HG02884 (cell line): ENCODE data around the gene ABHD16B.
"Not testable (repeated sequence)": the region's sequence is repeated elsewhere in the genome, so short reads cannot be mapped to it uniquely, and the experiment has no call there.

ENCODE experiments used
- ATAC-seq: cut with Tn5 transposase; IDR thresholded peaks from one replicate; pipeline ENCODE4 v1.9.1; 2021; ENCODE audit warnings: mild to moderate bottlenecking, moderate library complexity; ENCODE audit not compliant: unreplicated experiment

The ABHD16B gene

DNA sequence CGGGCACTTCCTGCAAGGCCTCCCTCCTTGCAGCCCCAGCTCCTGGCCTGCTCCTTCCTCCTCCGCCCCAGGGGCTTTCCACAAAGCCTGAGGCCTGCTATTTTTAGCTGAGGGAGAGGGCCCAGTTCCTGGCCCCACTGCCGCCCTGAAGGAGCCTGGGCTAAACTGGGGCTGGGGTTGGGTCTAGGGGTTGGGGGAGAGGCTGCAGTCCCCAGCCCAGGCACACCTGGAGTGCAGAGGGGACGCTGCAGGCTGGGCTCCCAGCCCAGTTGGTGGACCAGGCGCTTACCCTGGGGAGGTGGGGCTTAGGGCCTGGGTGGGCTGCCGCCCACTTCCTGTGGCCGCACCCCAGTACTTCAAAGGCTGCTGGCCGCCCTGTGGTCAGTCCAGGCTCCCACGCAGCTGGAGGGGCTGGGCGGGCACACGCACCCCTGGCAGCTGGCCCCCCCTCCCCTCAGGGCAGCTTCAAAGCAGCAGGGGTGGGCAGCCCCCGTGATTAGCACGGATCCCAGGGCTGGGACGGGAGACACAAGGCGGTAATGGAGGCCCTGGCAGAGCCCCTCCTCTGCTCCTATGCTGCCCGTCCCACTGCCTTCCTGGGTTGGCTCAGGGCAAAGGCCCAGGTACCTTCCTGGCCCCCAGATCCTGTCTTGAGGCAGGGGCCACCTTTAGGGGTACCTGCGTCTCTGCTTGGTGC is 7.1 kb upstream of the ABHD16B start:
- ATAC-seq: no peak

GRCh38 chr20:63854766-63855362 is 6.4 kb upstream of the ABHD16B start:
- ATAC-seq: no peak

DNA sequence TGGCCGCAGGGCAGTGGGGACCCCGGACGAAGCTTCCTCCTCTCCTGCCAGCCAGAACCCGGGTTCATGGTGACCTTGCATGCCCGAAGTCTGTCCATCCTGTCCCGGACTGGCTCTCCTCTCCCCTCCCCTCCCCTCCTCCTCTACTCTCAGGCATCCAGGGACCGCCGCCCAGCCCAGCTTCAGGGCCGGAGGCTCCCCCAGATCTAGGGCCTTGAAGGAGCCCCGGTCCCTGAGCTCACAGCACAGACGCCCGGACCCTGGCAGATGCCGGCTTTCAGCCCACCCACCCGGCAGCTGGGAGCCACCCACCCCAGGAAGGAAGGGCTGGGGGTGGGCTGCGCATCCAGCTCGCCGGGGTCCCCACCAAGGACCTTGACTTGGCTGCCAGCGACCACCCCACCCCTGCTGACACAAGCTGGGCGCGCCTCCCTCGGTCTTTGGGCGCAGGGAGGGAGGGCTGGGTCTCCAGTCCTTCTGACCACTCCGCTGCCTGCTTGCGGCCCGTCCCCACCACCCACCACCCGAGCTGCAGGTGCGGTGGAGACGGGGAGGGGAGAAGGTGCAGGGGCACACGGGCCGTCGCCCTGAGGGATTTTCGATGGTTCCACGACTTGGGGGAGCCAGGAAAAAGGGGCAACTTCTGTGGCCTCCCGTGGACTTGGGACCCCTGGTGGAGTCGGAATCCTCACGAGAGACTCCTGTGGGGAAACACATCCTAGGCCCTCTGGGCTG is 5.8 kb upstream of the ABHD16B start:
- no peak for ATAC-seq

GRCh38 chr20:63856098-63856511 is 5.2 kb upstream of the ABHD16B start:
- no peak for ATAC-seq

- no peak for ATAC-seq
Observed at GRCh38 chr20:63857764-63858392, 3.4 kb upstream of the ABHD16B start.

DNA sequence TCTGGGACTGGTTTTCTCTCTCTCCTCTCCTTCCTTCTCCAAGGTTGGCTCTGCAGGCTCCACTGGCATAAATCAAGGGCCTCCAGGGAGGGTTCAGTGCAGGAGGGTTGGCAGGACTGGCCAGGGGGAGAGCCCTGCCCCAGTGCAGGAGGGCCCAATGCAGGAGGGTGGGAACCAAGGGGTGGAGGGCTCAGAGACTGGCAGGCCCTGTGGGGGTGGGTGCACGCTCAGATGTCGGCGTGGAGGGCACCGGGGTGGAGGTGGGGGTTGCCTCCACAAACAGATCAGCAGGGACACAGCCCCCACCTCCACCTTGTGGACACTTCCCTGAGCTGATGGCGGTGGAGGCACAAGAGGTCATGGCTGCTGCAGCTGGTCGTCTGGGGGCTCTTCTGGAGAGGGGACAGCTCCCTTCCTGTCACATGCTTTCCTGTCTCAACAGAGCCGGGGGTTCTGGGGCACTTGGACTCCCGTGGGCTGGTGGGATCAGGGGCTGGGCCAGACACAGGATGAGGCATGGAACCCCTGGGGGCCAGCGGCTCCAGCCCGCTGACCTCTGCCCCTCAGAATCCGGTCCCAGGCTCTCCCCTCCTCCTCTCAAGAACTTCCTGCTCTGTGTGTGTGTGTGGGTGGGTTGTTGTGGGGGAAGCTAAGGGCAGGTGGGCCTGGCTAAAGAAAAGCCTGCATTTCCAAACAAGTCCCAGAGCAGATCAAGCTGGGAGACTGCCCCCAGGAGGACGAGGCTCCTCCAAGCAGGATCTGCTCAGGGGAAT is 2.7 kb upstream of the ABHD16B start:
- no peak for ATAC-seq

- ATAC-seq: no peak
Observed at GRCh38 chr20:63859166-63859699, 2.1 kb upstream of the ABHD16B start.

DNA sequence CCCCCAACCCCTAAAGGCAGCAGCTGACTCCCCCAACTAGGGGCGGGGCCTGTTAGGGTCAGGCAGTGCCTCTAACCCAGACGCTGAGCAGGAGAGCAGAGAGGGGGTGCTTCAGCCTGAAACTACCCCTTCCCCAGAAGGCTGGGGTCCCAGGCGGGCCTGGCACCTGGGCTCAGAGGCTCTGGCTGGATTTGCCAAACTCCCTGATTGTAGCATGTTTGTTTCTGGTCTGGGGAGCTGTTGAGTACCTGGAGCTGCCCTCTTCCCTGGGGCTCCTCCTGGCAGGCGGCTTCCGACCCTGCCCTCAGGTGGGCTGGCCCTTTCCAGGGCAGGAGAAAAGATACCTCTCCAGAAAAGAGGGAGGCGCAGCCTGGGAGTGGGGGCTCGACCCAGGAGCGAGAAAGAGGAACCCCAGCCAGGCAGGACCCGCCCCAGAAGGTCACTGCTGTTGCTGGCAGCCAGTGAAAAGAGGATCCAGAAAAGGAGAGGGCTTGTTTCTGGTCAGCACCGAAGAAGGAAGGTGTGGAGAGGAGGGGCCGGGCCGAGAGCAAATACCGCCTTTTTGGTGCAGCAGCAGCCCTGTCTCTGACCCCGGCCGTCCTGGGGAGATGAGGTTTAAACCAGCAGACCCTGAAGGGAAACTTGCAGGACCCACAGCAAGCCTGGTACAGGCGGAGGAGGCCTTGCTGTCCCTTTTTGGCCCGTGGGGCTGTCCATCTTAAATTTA is 810 bp upstream of the ABHD16B start:
- no peak for ATAC-seq

- no peak for ATAC-seq
Observed at GRCh38 chr20:63861981-63862901, 943 bp downstream of the ABHD16B start.

GRCh38 chr20:63863021-63863797 is 1.9 kb downstream of the ABHD16B start:
- ATAC-seq: no peak

GRCh38 chr20:63863798-63864544 is 2.7 kb downstream of the ABHD16B start:
- peak; percentile 46 for ATAC-seq

- ATAC-seq: no peak
Observed at GRCh38 chr20:63864545-63864977, 3.3 kb downstream of the ABHD16B start.

GRCh38 chr20:63864978-63865640 is 3.8 kb downstream of the ABHD16B start, which contains the start of gene TPD52L2:
TSS of gene TPD52L2 (plus strand) at chr20:63865270. CDS start at chr20:63865366, 96 bp downstream.
- peak; percentile 68 for ATAC-seq

DNA sequence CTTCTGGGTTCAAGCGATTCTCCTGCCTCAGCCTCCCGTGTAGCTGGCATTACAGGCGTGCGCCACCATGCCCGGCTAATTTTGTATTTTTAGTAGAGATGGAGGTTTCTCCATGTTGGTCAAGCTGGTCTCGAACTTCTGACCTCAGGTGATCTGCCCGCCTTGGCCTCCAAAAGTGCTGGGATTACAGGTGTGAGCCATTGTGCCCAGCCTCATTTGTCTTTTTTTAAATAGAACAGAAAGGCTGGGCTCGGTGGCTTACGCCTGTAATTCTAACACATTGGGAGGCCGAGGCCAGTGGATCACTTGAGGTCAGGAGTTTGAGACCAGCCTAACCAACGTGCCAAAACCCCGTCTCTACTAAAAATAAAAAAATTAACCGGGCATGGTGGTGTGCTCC is 5.7 kb downstream of the ABHD16B start:
- not testable (repeated sequence) for ATAC-seq

- ATAC-seq: no peak
Observed at GRCh38 chr20:63868264-63868663, 7.0 kb downstream of the ABHD16B start.

GRCh38 chr20:63873477-63873971 is 12.2 kb downstream of the ABHD16B start:
- ATAC-seq: no peak
